HepG2 (cell line): ENCODE data around the gene CRAT. TPM values are rescaled to one million over a fixed set of nuclear protein-coding genes. Genes with fewer than 3 reads are reported as not detected.

ENCODE experiments used
- polyA plus RNA-seq, 8 experiments: library from polyadenylated mRNA; depleted of rRNA in 3 of 8; stranded (reverse) in 7 of 8; unstranded in 1 of 8; fragments of >200 nt; fragmentation: Illumina TruSeq in 4 of 8; extraction: Trizol in 4 of 8; gene quantifications; 2 replicates each; pipeline versions ENCODE4 v1.2.1 to v1.2.3, GENCODE V29; 2011 to 2016; ENCODE audit warnings: low read depth in 4 of 8, missing spikeins in 1 of 8, mixed read lengths in 1 of 8; ENCODE audit not compliant: insufficient read depth in 1 of 8
- total RNA-seq, 5 experiments: library from RNA; depleted of rRNA; stranded (reverse); fragments of >200 nt; fragmentation: Illumina TruSeq; extraction: Trizol; gene quantifications; 2 replicates each; pipeline ENCODE4 v1.2.3, GENCODE V29; 2016; ENCODE audit warnings: low read depth in 1 of 5

CRAT gene
- total and polyA plus RNA-seq, 2 of the 13 experiments (the other 11 are each of a cell fraction or from before 2014, with no cell fraction given) = 26.1 to 26.6 TPM

Other genes with a start within 250 kb of the CRAT start
- gene KYAT1, start 228.8 kb downstream of the CRAT start, total RNA-seq (2016; rRNA removed; fragmentation: Illumina TruSeq; extraction: Trizol) = 5.6 and 9.2 TPM in 2 replicates
- gene KYAT1, start 228.8 kb downstream of the CRAT start, polyA plus RNA-seq (2011; rRNA removed) = 46.5 and 58.4 TPM in 2 replicates
- 10.0 and 16.1 TPM in 2 replicates for gene LRRC8A, start 228.7 kb downstream of the CRAT start, total RNA-seq (2016; rRNA removed; fragmentation: Illumina TruSeq; extraction: Trizol)
- gene LRRC8A, start 228.7 kb downstream of the CRAT start, polyA plus RNA-seq (2011; rRNA removed) = 40.6 and 44.8 TPM in 2 replicates
- gene PHYHD1, start 189.8 kb downstream of the CRAT start, total RNA-seq (2016; rRNA removed; fragmentation: Illumina TruSeq; extraction: Trizol) = 10.6 and 12.3 TPM in 2 replicates
- 19.6 and 25.3 TPM in 2 replicates for gene PHYHD1, start 189.8 kb downstream of the CRAT start, polyA plus RNA-seq (2011; rRNA removed)
- 10.3 and 18.7 TPM in 2 replicates for gene DOLK, start 163.2 kb downstream of the CRAT start, total RNA-seq (2016; rRNA removed; fragmentation: Illumina TruSeq; extraction: Trizol)
- gene DOLK, start 163.2 kb downstream of the CRAT start, polyA plus RNA-seq (2011; rRNA removed) = 15.4 and 19.2 TPM in 2 replicates
- 38.5 and 54.1 TPM in 2 replicates for gene NUP188, start 163.1 kb downstream of the CRAT start, total RNA-seq (2016; rRNA removed; fragmentation: Illumina TruSeq; extraction: Trizol)
- gene NUP188, start 163.1 kb downstream of the CRAT start, polyA plus RNA-seq (2011; rRNA removed) = 28.0 and 31.5 TPM in 2 replicates
- 10.5 and 24.0 TPM in 2 replicates for gene SH3GLB2, start 82.5 kb downstream of the CRAT start, total RNA-seq (2016; rRNA removed; fragmentation: Illumina TruSeq; extraction: Trizol)
- gene SH3GLB2, start 82.5 kb downstream of the CRAT start, polyA plus RNA-seq (2011; rRNA removed) = 40.6 and 68.0 TPM in 2 replicates
- gene MIGA2, start 74.2 kb downstream of the CRAT start, total RNA-seq (2016; rRNA removed; fragmentation: Illumina TruSeq; extraction: Trizol) = 8.9 and 17.1 TPM in 2 replicates
- 10.8 and 12.2 TPM in 2 replicates for gene MIGA2, start 74.2 kb downstream of the CRAT start, polyA plus RNA-seq (2011; rRNA removed)
- 15.1 and 34.1 TPM in 2 replicates for gene DOLPP1, start 29.7 kb downstream of the CRAT start, total RNA-seq (2016; rRNA removed; fragmentation: Illumina TruSeq; extraction: Trizol)
- 20.9 and 21.0 TPM in 2 replicates for gene DOLPP1, start 29.7 kb downstream of the CRAT start, polyA plus RNA-seq (2011; rRNA removed)
- gene PTPA, start 622 bp upstream of the CRAT start, total RNA-seq (2016; rRNA removed; fragmentation: Illumina TruSeq; extraction: Trizol) = 105 and 109 TPM in 2 replicates
- 79.3 and 86.0 TPM in 2 replicates for gene PTPA, start 622 bp upstream of the CRAT start, polyA plus RNA-seq (2011; rRNA removed)
- gene IER5L, start 67.5 kb upstream of the CRAT start, total RNA-seq (2016; rRNA removed; fragmentation: Illumina TruSeq; extraction: Trizol) = 2.5 and 3.3 TPM in 2 replicates
- gene IER5L, start 67.5 kb upstream of the CRAT start, polyA plus RNA-seq (2011; rRNA removed) = 1.8 and 3.6 TPM in 2 replicates